Measurements from ENCODE around the gene KDM4C.
"Not testable (repeated sequence)": the region's sequence is repeated elsewhere in the genome, so short reads cannot be mapped to it uniquely, and the experiment has no call there.

GRCh38 chr9:6807669-6808068 lies 49.9 kb downstream of the KDM4C start:
- TF ChIP-seq CTCF (conservative IDR thresholded peaks at IDR 0.05; ENCODE audit: low read depth, low read length); EZH2 (IDR thresholded peaks at IDR 0.05; ENCODE audit: borderline replicate concordance, low read depth, low read length, poor library complexity, severe bottlenecking): not testable (repeated sequence)
